Neural cell (in vitro differentiated cells): Measurements from ENCODE around the gene ADARB2.

Experiments used
- EP300 ChIP-seq: fragments of 450-650 bp; conservative IDR thresholded peaks from 2 replicates; pipeline ENCODE4 v1.6.1; 2014; ENCODE audit warnings: antibody characterized with exemption, mild to moderate bottlenecking, moderate library complexity; ENCODE audit not compliant: poor library complexity, severe bottlenecking
- POLR2AphosphoS5 ChIP-seq: IDR thresholded peaks from 2 replicates; pipeline ENCODE4 v1.6.1; 2012
- TF ChIP-seq, protein P1 (sequence below): fragments of 450-650 bp; IDR thresholded peaks from 2 replicates; pipeline ENCODE4 v1.5.1; 2014; ENCODE audit warnings: antibody characterized with exemption, mild to moderate bottlenecking, moderate library complexity; ENCODE audit not compliant: poor library complexity, severe bottlenecking

DNA sequence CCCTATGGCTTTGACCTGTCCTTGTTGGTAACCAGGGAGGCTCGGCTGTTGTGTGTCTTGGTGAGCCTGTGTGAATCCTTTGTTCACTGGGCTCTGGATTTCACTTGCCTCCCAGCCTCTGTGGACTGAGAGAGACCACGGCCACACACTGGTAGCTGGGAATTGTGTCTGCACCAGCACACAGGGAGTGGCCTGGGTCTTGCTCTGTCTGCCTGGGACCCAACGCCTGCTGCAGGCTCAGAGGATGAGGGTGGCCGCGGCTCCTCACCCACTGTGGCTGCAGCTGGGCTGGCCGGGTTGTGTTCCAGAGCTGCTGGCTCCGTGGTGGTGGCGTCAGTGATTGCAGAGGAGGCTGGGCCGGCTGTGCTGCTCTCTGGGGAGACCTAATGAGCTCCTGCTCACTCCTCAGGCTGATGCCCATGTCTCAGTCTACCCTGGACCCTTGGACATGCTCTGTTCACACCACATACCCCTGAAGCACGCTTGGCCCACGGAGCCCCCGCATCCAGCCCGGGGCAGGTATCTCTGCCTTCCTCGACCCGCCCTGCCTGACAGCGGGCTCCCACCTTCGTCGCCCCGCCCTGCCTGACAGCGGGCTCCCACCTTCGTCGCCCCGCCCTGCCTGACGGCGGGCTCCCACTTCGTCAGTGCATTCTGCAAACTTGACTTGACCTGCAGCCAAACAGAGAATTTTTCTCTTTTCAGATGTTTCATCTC is 328.5 kb downstream of the ADARB2 start:
- TF ChIP-seq, protein P1, sequence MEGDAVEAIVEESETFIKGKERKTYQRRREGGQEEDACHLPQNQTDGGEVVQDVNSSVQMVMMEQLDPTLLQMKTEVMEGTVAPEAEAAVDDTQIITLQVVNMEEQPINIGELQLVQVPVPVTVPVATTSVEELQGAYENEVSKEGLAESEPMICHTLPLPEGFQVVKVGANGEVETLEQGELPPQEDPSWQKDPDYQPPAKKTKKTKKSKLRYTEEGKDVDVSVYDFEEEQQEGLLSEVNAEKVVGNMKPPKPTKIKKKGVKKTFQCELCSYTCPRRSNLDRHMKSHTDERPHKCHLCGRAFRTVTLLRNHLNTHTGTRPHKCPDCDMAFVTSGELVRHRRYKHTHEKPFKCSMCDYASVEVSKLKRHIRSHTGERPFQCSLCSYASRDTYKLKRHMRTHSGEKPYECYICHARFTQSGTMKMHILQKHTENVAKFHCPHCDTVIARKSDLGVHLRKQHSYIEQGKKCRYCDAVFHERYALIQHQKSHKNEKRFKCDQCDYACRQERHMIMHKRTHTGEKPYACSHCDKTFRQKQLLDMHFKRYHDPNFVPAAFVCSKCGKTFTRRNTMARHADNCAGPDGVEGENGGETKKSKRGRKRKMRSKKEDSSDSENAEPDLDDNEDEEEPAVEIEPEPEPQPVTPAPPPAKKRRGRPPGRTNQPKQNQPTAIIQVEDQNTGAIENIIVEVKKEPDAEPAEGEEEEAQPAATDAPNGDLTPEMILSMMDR = no peak
- TF ChIP-seq EP300 (no peak), POLR2AphosphoS5 (no peak)
